HG03432 (cell line): ENCODE results near the gene KLHDC7B.

Experiments
- ATAC-seq: cut with Tn5 transposase; IDR thresholded peaks from one replicate; pipeline ENCODE4 v1.9.1; 2021; ENCODE audit warnings: mild to moderate bottlenecking, moderate library complexity; ENCODE audit not compliant: unreplicated experiment

The KLHDC7B gene

DNA sequence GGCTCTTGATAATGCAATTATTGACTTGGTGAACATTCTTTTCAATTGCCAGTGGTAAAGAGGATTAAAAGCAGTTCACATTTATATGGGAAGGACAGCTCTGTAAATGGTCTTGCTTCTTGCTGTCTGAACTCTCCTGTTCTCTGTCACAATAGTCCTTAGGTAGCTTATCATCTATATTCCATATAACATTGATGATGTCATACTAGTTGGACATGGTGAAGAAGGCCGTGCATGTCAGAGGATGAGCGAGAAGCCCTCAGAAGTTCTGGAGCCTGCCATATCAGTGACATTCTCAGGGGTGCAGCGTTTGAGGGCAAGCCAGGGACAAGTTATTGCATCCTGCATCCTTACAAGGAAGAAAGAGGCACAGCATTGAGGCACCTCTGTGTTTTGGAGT lies 39.5 kb downstream of the KLHDC7B start:
- ATAC-seq = no peak

DNA sequence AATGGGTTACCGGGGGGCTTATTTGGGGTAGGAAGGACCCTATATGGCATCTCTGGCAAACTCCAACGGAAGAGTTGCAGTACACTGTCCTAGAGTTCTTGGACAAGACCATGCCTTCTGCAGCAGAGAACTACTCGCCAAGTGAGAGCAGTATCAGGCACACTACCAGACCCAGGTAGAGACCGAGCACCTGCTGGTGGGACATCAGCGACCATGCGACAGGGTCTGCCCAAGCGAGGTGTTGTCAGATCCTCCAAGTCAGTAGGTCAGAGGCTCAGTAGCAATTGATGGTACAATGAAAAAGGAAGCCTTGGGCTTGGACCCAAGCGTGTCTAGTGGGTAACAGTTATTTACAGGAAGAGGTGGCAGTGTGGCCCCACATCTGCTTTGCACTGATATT lies 40.1 kb downstream of the KLHDC7B start:
- no peak for ATAC-seq

DNA sequence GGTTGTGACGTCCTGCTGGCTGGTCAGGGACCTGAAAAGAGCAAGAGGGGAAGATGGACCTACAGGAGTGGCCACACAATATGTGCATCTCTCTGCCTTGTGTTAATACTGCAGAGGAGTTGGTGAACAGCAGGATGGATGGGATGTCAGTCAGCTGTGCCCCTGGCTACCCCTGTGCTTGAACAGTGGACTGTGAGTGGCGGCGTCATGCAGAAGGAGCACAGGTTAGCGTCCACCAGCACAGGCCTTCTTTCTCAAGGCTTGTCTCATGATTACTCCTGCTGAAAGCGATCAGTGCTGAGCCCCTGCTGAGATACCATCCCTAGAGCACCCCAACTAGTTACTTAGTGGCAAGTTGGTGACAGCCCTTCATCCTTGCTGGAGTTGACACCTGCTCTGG lies 40.7 kb downstream of the KLHDC7B start:
- no peak for ATAC-seq

DNA sequence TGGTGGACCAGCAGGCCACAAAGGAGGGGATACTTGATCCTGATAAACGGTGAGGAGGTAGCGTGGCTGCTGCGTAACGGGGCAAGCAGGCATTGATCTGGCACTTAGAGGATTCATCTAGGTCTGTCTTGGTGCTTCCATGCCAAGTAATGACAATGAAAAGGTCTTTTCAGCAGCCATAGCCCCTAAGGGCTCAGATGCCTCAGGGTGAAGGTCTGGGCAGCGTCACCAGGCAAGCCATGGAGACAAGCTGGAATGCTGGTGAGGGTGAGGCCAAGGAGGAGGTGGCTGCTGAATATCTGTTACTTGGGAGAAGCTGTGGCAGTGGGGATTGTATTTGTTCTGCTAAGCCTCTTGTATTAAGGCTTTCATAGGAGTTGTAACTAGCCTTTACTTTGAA lies 41.7 kb downstream of the KLHDC7B start:
- ATAC-seq = no peak

DNA sequence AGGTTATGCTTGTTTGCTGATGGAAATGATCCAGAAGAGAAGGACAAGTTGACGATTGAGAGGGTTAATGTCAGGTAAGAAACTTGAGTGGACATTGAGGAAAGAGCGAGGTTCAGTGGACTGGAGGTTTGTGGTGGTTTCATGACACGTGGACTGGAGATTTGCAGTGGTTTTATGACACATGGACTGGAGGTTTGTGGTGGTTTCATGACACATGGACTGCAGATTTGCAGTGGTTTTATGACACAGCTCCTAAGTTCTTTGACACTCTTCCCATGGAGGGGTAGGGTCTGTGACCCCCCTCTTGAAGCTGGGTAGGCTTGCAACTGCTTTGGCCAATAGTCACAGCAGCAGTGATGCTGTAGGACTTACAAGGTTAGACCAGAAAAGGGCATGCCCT lies 49.5 kb downstream of the KLHDC7B start:
- no peak for ATAC-seq

DNA sequence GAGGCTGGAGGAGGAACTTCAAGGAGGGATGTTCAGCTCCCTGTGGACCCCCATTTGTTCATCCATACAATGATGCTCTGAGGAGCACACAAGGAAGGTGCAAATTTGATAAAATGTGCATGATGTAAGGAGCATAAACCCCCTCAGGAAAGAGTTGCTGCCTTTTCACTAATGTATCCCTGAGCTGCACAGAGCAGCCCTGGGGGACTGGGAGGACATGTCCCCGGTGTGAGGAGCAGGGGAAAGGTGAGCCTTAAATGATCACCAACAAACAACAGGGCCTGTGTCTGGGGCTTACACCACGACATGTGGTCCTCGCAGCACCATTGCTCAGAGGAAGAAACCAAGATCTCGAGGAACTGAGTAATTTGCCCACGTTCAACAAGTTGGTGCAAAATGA lies 51.4 kb downstream of the KLHDC7B start:
- no peak for ATAC-seq

DNA sequence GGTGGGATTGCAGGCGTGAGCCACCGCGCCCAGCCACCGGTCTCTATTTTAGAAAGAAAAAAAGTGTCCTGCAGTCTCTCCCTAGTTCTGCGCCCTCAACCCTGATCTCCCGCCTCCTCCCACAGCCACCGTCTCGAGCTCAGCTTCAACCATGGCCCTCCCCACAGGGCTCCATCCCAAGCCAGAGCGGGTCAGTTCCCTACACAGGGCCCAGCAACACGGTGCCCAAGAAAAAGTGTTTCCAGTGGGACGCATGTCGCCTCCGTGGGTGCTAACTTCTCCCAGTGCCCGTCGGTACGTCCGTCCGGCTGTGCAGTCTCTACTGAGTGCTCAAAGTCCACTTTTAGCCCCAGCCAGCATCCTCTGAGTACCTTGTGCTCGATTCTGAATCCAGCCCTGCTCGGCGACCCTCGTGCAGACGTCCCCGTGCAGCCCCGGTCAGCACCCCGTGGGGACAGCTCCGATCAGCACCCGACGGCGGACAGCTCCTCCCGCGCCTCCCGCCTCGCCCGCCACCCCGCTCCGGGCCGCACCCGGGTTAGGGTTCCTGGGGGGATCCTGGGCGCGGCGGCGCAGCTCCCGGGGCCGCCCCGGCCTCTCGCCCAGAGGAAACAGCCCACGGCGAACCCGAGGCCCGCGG lies 54.2 kb downstream of the KLHDC7B start:
- ATAC-seq = no peak

DNA sequence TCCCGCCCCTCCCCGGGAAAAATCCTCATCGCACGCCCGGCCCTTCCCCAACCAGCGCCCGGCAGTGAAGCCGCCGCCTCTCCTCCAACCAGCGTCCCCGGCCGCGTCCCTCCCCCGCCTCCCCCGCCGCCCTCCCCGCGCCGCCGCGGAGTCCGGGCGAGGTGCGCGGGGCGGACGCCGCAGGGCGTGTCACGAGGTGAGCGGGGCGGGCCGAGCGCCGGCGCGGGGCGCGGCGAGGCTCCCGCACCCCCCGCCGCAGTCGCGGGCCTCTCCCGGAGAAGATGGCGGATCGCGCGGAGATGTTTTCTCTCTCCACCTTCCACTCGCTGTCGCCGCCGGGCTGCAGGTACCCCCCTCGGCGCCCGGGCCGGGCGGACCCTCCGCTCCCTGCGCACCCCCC lies 54.8 kb downstream of the KLHDC7B start, which contains the start of gene MAPK8IP2:
Gene MAPK8IP2, plus strand, starts transcription at position 256 of the 400 bp plus-strand sequence. Its CDS starts 26 bp downstream, at position 282.
- ATAC-seq = no peak
